DND-41 (cell line): ENCODE data around the gene CHD9.

Source experiments
- ATAC-seq: fragments of 200-7000 bp; cut with Tn5 transposase; 3 replicates; pipeline ENCODE4 v1.9.1; 2021; ENCODE audit warnings: low read depth; ENCODE audit not compliant: insufficient read depth
- DNase-seq: peaks from one replicate; pipeline ENCODE4 v3.0.0-alpha.2; 2020
- H2AFZ ChIP-seq: 2 replicates; pipeline ENCODE4 v1.6.0; 2012; ENCODE audit warnings: low read depth, low read length
- H3K27ac ChIP-seq: 2 replicates; pipeline ENCODE4 v1.5.1; 2012; ENCODE audit warnings: low read length, inconsistent platforms
- H3K27me3 ChIP-seq: fragments of 200-600 bp; sonication (generic); 2 replicates; pipeline ENCODE4 v1.6.0; 2012; ENCODE audit warnings: low read length, mild to moderate bottlenecking, inconsistent platforms; ENCODE audit not compliant: insufficient read depth, poor library complexity
- H3K36me3 ChIP-seq: 2 replicates; pipeline ENCODE4 v1.5.1; 2012; ENCODE audit warnings: low read length, inconsistent platforms; ENCODE audit not compliant: insufficient read depth
- H3K4me1 ChIP-seq: 2 replicates; pipeline ENCODE4 v1.5.1; 2012; ENCODE audit warnings: mild to moderate bottlenecking, low read length; ENCODE audit not compliant: insufficient read depth
- H3K4me2 ChIP-seq: 2 replicates; pipeline ENCODE4 v1.6.0; 2012; ENCODE audit warnings: mild to moderate bottlenecking, moderate library complexity, low read length, inconsistent platforms; ENCODE audit not compliant: insufficient read depth
- H3K4me3 ChIP-seq, 2 experiments: fragments of 200-600 bp in 1 of 2; shearing (Covaris generic) in 1 of 2; 2 replicates each; pipeline ENCODE4 v1.5.1; 2012 to 2016; ENCODE audit warnings: inconsistent platforms in 2 of 2, low read length in 2 of 2, mild to moderate bottlenecking in 2 of 2, low read depth in 1 of 2, moderate library complexity in 1 of 2
- H3K79me2 ChIP-seq: 2 replicates; pipeline ENCODE4 v1.6.0; 2012; ENCODE audit warnings: low read length, inconsistent platforms; ENCODE audit not compliant: insufficient read depth
- H3K9ac ChIP-seq: 2 replicates; pipeline ENCODE4 v1.6.0; 2012; ENCODE audit warnings: low read depth, mild to moderate bottlenecking, inconsistent platforms, low read length, moderate library complexity
- H3K9me3 ChIP-seq: 2 replicates; pipeline ENCODE4 v1.5.1; 2012; ENCODE audit warnings: low read length, moderate library complexity, mild to moderate bottlenecking, inconsistent platforms; ENCODE audit not compliant: insufficient read depth, severe bottlenecking
- H4K20me1 ChIP-seq: 2 replicates; pipeline ENCODE4 v1.6.0; 2012; ENCODE audit warnings: low read length; ENCODE audit not compliant: insufficient read depth
- EZH2 ChIP-seq: IDR thresholded peaks from 3 replicates; pipeline ENCODE4 v1.6.1; 2012; ENCODE audit warnings: borderline replicate concordance, low read depth, mild to moderate bottlenecking, moderate library complexity, low read length, inconsistent platforms; ENCODE audit not compliant: severe bottlenecking
- TF ChIP-seq, protein P1 (sequence below): IDR thresholded peaks from 2 replicates; pipeline ENCODE4 v1.5.1; 2012; ENCODE audit warnings: borderline replicate concordance, low read length, moderate library complexity, mild to moderate bottlenecking; ENCODE audit not compliant: poor library complexity, severe bottlenecking; ENCODE audit errors: extremely low read depth

The CHD9 gene

DNA sequence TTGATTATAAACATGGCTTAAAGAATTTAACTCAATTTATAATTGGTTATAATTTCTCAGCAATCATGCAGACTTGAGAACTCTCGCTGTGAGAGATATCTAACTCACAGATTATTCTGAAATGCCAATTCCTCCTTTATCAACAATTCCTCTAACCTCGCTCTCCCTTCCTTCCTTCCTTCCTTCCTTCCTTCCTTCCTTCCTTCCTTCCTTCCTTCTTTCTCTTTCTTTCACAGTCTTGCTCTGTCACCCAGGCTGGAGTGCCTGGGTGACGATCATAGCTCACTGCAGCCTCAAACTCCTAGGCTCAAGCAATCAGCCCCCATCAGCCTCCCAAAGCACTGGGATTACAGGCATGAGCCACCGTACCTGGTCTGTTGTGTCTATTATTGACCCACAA is 42.4 kb downstream of the CHD9 start:
- DNase-seq (no peak), ATAC-seq (no peak)
- TF ChIP-seq EZH2 = no peak
- H3K4me2 ChIP-seq = no peak overlapping the region
- H4K20me1 ChIP-seq = peaks cover 3% of the 10 kb centered on the region; the same call in 1 of the 2 replicates
- no peaks in the 10 kb centered on the region for H3K27me3 ChIP-seq
- H3K4me1 ChIP-seq = peaks cover 29% of the 10 kb centered on the region
- H3K36me3 ChIP-seq = no peaks in the 10 kb centered on the region
- H3K4me3 ChIP-seq = no peak overlapping the region
- H3K79me2 ChIP-seq = peaks cover 68% of the 10 kb centered on the region
- H2AFZ ChIP-seq = no peak overlapping the region
- no peak overlapping the region for H3K9ac ChIP-seq
- peak overlapping the region; percentile 27; the same call in 1 of the 2 replicates for H3K27ac ChIP-seq
- H3K9me3 ChIP-seq = no peaks in the 10 kb centered on the region

DNA sequence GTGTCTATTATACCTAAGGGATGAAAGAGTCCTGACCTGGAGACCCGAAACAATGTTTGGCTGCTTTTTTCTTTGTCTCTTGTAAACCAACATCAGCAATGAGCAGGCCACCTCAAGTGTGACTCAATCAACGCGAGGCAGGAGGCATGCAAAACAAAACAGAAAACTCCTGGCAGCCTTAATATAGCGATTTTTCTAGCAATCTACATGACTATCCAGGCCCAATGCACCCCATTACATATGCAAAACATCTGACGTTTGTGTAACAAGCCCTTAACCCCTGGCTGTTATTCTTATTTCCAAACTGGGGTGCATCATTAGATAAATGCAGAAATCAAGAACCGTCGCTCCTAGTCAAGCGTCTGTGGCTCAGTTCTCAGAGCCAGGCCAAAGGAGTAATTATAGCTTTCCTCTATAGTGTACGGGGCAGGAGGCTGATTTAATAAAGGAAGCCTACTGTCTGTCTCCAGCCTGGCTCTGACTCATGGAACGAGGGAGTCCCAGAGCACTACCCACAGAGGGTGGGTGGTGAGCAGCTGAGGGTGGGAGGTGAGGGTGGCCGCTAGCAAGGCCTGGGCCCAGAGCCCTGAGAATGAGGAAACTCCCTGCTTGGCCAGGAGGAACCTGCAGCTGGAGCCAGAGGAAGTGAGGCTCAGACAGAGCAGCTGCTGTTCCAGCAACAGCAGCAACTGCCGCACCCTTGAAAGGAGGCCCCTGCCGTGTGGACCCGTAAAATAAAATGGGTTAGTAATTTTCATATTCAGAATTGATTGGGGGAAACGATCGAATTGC is 43.9 kb downstream of the CHD9 start:
- Histone ChIP-seq H3K27me3 (no peaks in the 10 kb centered on the region), H3K9ac (peak overlapping the region; percentile 61), H3K4me2 (peak overlapping the region; percentile 84), H3K79me2 (peaks cover 71% of the 10 kb centered on the region), H3K9me3 (no peaks in the 10 kb centered on the region), H2AFZ (peak overlapping the region; percentile 67), H3K4me1 (peaks cover 29% of the 10 kb centered on the region), H3K27ac (peak overlapping the region; percentile 84), H4K20me1 (no peaks in the 10 kb centered on the region), H3K36me3 (no peaks in the 10 kb centered on the region), H3K4me3 (peak overlapping the region; percentile 31 to 60; a peak in 3 of 4 replicates)
- peak; percentile 84 for DNase-seq
- peak; percentile 88 for ATAC-seq
- TF ChIP-seq, protein P1, sequence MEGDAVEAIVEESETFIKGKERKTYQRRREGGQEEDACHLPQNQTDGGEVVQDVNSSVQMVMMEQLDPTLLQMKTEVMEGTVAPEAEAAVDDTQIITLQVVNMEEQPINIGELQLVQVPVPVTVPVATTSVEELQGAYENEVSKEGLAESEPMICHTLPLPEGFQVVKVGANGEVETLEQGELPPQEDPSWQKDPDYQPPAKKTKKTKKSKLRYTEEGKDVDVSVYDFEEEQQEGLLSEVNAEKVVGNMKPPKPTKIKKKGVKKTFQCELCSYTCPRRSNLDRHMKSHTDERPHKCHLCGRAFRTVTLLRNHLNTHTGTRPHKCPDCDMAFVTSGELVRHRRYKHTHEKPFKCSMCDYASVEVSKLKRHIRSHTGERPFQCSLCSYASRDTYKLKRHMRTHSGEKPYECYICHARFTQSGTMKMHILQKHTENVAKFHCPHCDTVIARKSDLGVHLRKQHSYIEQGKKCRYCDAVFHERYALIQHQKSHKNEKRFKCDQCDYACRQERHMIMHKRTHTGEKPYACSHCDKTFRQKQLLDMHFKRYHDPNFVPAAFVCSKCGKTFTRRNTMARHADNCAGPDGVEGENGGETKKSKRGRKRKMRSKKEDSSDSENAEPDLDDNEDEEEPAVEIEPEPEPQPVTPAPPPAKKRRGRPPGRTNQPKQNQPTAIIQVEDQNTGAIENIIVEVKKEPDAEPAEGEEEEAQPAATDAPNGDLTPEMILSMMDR = no peak
- no peak for TF ChIP-seq EZH2

DNA sequence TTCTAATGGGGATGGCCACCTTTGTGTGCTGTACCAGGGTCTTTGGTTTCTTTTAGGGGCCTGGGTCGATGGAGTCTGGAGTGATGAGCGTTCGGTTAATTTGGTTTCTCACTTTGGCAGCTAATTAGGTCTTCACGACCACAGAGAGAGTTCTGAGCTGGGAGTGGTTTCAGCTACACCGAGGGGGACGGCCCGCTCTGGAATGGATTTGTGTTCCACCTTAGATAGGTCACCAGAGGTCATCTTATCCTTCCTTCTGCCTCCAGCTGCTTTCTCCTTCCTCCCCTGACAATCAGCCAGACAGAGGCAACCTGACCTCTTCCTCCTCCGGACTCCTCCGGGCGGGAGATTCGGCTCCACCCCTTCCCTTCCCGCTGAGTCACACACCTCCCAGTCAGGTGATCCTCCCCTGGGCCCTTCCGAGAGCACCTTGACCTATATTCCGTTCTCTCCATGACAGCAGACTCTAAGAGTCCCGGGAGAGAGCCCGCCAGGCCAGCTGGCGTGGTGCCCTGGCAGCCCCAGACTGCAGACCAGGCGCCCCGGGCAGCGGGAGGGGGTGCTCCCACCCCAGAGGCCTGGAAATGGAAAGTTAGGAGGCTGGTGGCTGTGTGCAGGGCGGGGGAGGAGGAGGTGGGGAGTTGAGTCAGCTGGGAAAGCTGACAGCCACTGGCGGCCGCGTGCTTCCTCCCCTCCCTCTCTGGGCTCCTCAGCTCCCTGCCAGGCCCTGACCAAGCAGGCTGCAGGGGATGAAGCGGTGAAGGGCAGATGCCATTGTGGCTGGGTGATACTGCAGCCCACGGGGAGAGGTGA is 44.7 kb downstream of the CHD9 start:
- Histone ChIP-seq H2AFZ (peak overlapping the region; percentile 67), H3K4me1 (peaks cover 29% of the 10 kb centered on the region), H3K4me2 (peak overlapping the region; percentile 84), H3K36me3 (no peaks in the 10 kb centered on the region), H3K27me3 (no peaks in the 10 kb centered on the region), H3K9ac (peak overlapping the region; percentile 61), H3K9me3 (no peaks in the 10 kb centered on the region), H4K20me1 (no peaks in the 10 kb centered on the region), H3K79me2 (peaks cover 71% of the 10 kb centered on the region), H3K4me3 (peak overlapping the region; percentile 31 to 60; a peak in 3 of 4 replicates), H3K27ac (peak overlapping the region; percentile 84)
- DNase-seq = peak; percentile 64
- no peak for TF ChIP-seq EZH2
- TF ChIP-seq, protein P1 = no peak
- ATAC-seq = peak; percentile 67
